Endothelial cell of hepatic sinusoid (primary cell): ENCODE measurements around the gene NOS1AP.

Source experiments
- in situ Hi-C: cut with HindIII; loops from 2 replicates; pipeline ENCODE4 v1.10.0; 2017; ENCODE audit warnings: low sequenced_read_pairs

NOS1AP gene

GRCh38 chr1:162135271-162135775 is 65.8 kb downstream of the NOS1AP start:
- in situ Hi-C loops, result no loop called here

GRCh38 chr1:162136760-162137159 is 67.3 kb downstream of the NOS1AP start:
- in situ Hi-C loops, result no loop called here

GRCh38 chr1:162137179-162137960 is 67.9 kb downstream of the NOS1AP start:
- in situ Hi-C loops, result no loop called here

- in situ Hi-C loops, result no loop called here
Observed at GRCh38 chr1:162138112-162138511, 68.6 kb downstream of the NOS1AP start.

GRCh38 chr1:162138599-162139181 is 69.2 kb downstream of the NOS1AP start:
- in situ Hi-C loops, result no loop called here

GRCh38 chr1:162139211-162139610 is 69.7 kb downstream of the NOS1AP start:
- in situ Hi-C loops, result no loop called here

- in situ Hi-C loops, result no loop called here
Observed at GRCh38 chr1:162141281-162142054, 72.0 kb downstream of the NOS1AP start.

- in situ Hi-C loops, result no loop called here
Observed at GRCh38 chr1:162142968-162143367, 73.5 kb downstream of the NOS1AP start.

- in situ Hi-C loops, result no loop called here
Observed at GRCh38 chr1:162144268-162144667, 74.8 kb downstream of the NOS1AP start.

- in situ Hi-C loops, result no loop called here
Observed at GRCh38 chr1:162144853-162145252, 75.4 kb downstream of the NOS1AP start.

GRCh38 chr1:162145280-162145965 is 75.9 kb downstream of the NOS1AP start:
- in situ Hi-C loops, result no loop called here

GRCh38 chr1:162145966-162146696 is 76.6 kb downstream of the NOS1AP start:
- in situ Hi-C loops, result no loop called here

- in situ Hi-C loops, result no loop called here
Observed at GRCh38 chr1:162147760-162148159, 78.3 kb downstream of the NOS1AP start.

- in situ Hi-C loops, result no loop called here
Observed at GRCh38 chr1:162150112-162150511, 80.6 kb downstream of the NOS1AP start.

GRCh38 chr1:162151900-162152829 is 82.7 kb downstream of the NOS1AP start:
- in situ Hi-C loops, result no loop called here

- in situ Hi-C loops, result no loop called here
Observed at GRCh38 chr1:162153374-162153773, 83.9 kb downstream of the NOS1AP start.

GRCh38 chr1:162157469-162157868 is 88.0 kb downstream of the NOS1AP start:
- in situ Hi-C loops, result no loop called here

- in situ Hi-C loops, result no loop called here
Observed at GRCh38 chr1:162158624-162159271, 89.3 kb downstream of the NOS1AP start.

GRCh38 chr1:162159515-162159914 is 90.0 kb downstream of the NOS1AP start:
- in situ Hi-C loops, result no loop called here
